HuH-7.5 (cell line): Measurements from ENCODE around the gene ADAM8.
A peak's percentile ranks its signal among the peaks of the same experiment; 100 is the strongest.

Experiments
- DNase-seq: peaks from one replicate; pipeline ENCODE4 v3.0.0; 2011; ENCODE audit warnings: low spot score

Gene ADAM8

GRCh38 chr10:133308421-133309099 is 31.9 kb upstream of the ADAM8 start, which contains the start of the genes TUBGCP2 and ZNF511:
TUBGCP2 (minus strand) TSS chr10:133308872; CDS start chr10:133302941, 5,931 bp downstream.
ZNF511 (plus strand) TSS chr10:133308914; CDS start chr10:133308944, 30 bp downstream.
- DNase-seq, result peak; percentile 70

- DNase-seq, result peak; percentile 67
These were observed 31.2 kb upstream of the ADAM8 start for GRCh38 chr10:133307776-133308420.

GRCh38 chr10:133306941-133307379 is 30.3 kb upstream of the ADAM8 start:
- no peak for DNase-seq

GRCh38 chr10:133306097-133306476 is 29.4 kb upstream of the ADAM8 start:
- no peak for DNase-seq

GRCh38 chr10:133303206-133303605 is 26.5 kb upstream of the ADAM8 start:
- DNase-seq, result no peak

- no peak for DNase-seq
These were observed 25.6 kb upstream of the ADAM8 start for GRCh38 chr10:133302230-133302629.

- DNase-seq, result no peak
These were observed 23.1 kb upstream of the ADAM8 start for GRCh38 chr10:133299738-133300137.

GRCh38 chr10:133299224-133299623 is 22.6 kb upstream of the ADAM8 start:
- DNase-seq, result no peak

GRCh38 chr10:133298466-133298865 is 21.8 kb upstream of the ADAM8 start:
- no peak for DNase-seq

- no peak for DNase-seq
These were observed 20.8 kb upstream of the ADAM8 start for GRCh38 chr10:133297504-133297903.

- DNase-seq, result no peak
These were observed 19.0 kb upstream of the ADAM8 start for GRCh38 chr10:133295426-133296320.

GRCh38 chr10:133294189-133294588 is 17.5 kb upstream of the ADAM8 start:
- DNase-seq, result no peak

- no peak for DNase-seq
These were observed 17.1 kb upstream of the ADAM8 start for GRCh38 chr10:133293810-133294119.

GRCh38 chr10:133292919-133293809 is 16.5 kb upstream of the ADAM8 start:
- DNase-seq, result no peak

- no peak for DNase-seq
These were observed 13.1 kb upstream of the ADAM8 start for GRCh38 chr10:133289761-133290160.

- no peak for DNase-seq
These were observed 11.3 kb upstream of the ADAM8 start for GRCh38 chr10:133287832-133288500.

GRCh38 chr10:133286366-133286765 is 9.7 kb upstream of the ADAM8 start:
- no peak for DNase-seq

GRCh38 chr10:133285217-133285616 is 8.5 kb upstream of the ADAM8 start:
- DNase-seq, result no peak

GRCh38 chr10:133283931-133284330 is 7.3 kb upstream of the ADAM8 start:
- DNase-seq, result no peak

- no peak for DNase-seq
These were observed 6.2 kb upstream of the ADAM8 start for GRCh38 chr10:133282846-133283390.
